Stimulated activated CD4-positive, alpha-beta T cell treated with anti-CD3 and anti-CD28 coated beads, Interleukin-15, amount 100 ng/mL, for 48 hours (primary cell): ENCODE results near the gene PKD1L1.
"Not testable (repeated sequence)": the region's sequence is repeated elsewhere in the genome, so short reads cannot be mapped to it uniquely, and the experiment has no call there.

Source experiments
- DNase-seq, 2 donors: peaks; one replicate each; pipeline ENCODE4 v3.0.0-alpha.2; 2020; ENCODE audit warnings: low read depth in 2 of 2

PKD1L1 gene

GRCh38 chr7:47962262-47962661, 14.0 kb upstream of the PKD1L1 start:
- DNase-seq, result no peak

- no peak for DNase-seq
Observed at GRCh38 chr7:47957156-47957555, 8.9 kb upstream of the PKD1L1 start.

GRCh38 chr7:47956220-47956619, 8.0 kb upstream of the PKD1L1 start:
- no peak for DNase-seq

- DNase-seq, result no peak
Observed at GRCh38 chr7:47954231-47954911, 6.1 kb upstream of the PKD1L1 start.

- DNase-seq, result no peak
Observed at GRCh38 chr7:47953822-47954221, 5.6 kb upstream of the PKD1L1 start.

GRCh38 chr7:47952224-47952623, 4.0 kb upstream of the PKD1L1 start:
- DNase-seq, result no peak

GRCh38 chr7:47951374-47951773, 3.1 kb upstream of the PKD1L1 start:
- no peak for DNase-seq

GRCh38 chr7:47950714-47951113, 2.4 kb upstream of the PKD1L1 start:
- DNase-seq, result no peak

- DNase-seq, result no peak
Observed at GRCh38 chr7:47949703-47950102, 1.4 kb upstream of the PKD1L1 start.

GRCh38 chr7:47947355-47947749, 914 bp downstream of the PKD1L1 start:
- no peak for DNase-seq

- no peak for DNase-seq
Observed at GRCh38 chr7:47946581-47947354, 1.5 kb downstream of the PKD1L1 start.

GRCh38 chr7:47945261-47946015, 2.8 kb downstream of the PKD1L1 start:
- DNase-seq, result peak; percentile 42 to 60

- DNase-seq, result no peak
Observed at GRCh38 chr7:47944536-47945260, 3.6 kb downstream of the PKD1L1 start.

GRCh38 chr7:47943676-47944474, 4.4 kb downstream of the PKD1L1 start:
- no peak for DNase-seq

- DNase-seq, result not testable (repeated sequence)
Observed at GRCh38 chr7:47942651-47943050, 5.6 kb downstream of the PKD1L1 start.

- no peak for DNase-seq
Observed at GRCh38 chr7:47942132-47942531, 6.1 kb downstream of the PKD1L1 start.

- DNase-seq, result no peak
Observed at GRCh38 chr7:47941136-47941844, 7.0 kb downstream of the PKD1L1 start.

- no peak for DNase-seq
Observed at GRCh38 chr7:47940088-47941013, 7.9 kb downstream of the PKD1L1 start.

GRCh38 chr7:47939425-47940036, 8.7 kb downstream of the PKD1L1 start:
- no peak for DNase-seq
